Smooth muscle cell (in vitro differentiated cells): Measurements from ENCODE around the gene MALL. TPM values are rescaled to one million over a fixed set of nuclear protein-coding genes. Genes with fewer than 3 reads are reported as not detected.

ENCODE experiments used
- DNase-seq: peaks from one replicate; lab custom pipeline; 2025; ENCODE audit not compliant: unreplicated experiment; lab: John Stamatoyannopoulos, UW
- H2AFZ ChIP-seq: fragments of 200-600 bp; sonication (generic); 2 replicates; pipeline ENCODE4 v1.6.0; 2016; ENCODE audit warnings: antibody characterized with exemption, low read depth, mild to moderate bottlenecking
- H3F3A ChIP-seq: fragments of 200-600 bp; sonication (generic); 2 replicates; pipeline ENCODE4 v1.6.0; 2017; ENCODE audit warnings: antibody characterized with exemption, low read depth
- H3K27ac ChIP-seq: fragments of 200-600 bp; sonication (generic); 2 replicates; pipeline ENCODE4 v1.5.1; 2016; ENCODE audit warnings: low read depth, mild to moderate bottlenecking
- H3K27me3 ChIP-seq: fragments of 200-600 bp; sonication (generic); 2 replicates; pipeline ENCODE4 v1.6.1; 2016; ENCODE audit warnings: low read depth, mild to moderate bottlenecking
- H3K36me3 ChIP-seq: fragments of 200-600 bp; sonication (generic); 2 replicates; pipeline ENCODE4 v1.5.1; 2016; ENCODE audit warnings: low read depth
- H3K4me1 ChIP-seq: fragments of 200-600 bp; sonication (generic); 2 replicates; pipeline ENCODE4 v1.5.1; 2016; ENCODE audit warnings: low read depth
- H3K4me2 ChIP-seq: fragments of 200-600 bp; sonication (generic); 2 replicates; pipeline ENCODE4 v1.6.0; 2016; ENCODE audit warnings: mild to moderate bottlenecking
- H3K4me3 ChIP-seq: fragments of 200-600 bp; sonication (generic); 2 replicates; pipeline ENCODE4 v1.5.1; 2016; ENCODE audit warnings: mild to moderate bottlenecking
- H3K79me2 ChIP-seq: fragments of 200-600 bp; sonication (generic); 2 replicates; pipeline ENCODE4 v1.6.0; 2016; ENCODE audit warnings: low read depth, mild to moderate bottlenecking
- H3K9ac ChIP-seq: fragments of 200-600 bp; sonication (generic); 2 replicates; pipeline ENCODE4 v1.6.0; 2016; ENCODE audit warnings: low read depth
- H3K9me3 ChIP-seq: fragments of 200-600 bp; sonication (generic); replicated peaks from 2 replicates; pipeline ENCODE4 v1.5.1; 2016; ENCODE audit warnings: low read depth
- H4K20me1 ChIP-seq: fragments of 200-600 bp; sonication (generic); 2 replicates; pipeline ENCODE4 v1.6.0; 2016; ENCODE audit warnings: low read depth
- CTCF ChIP-seq: fragments of 200-600 bp; sonication (generic); IDR thresholded peaks from 2 replicates; pipeline ENCODE4 v1.5.1; 2017; ENCODE audit warnings: borderline replicate concordance, mild to moderate bottlenecking, antibody characterized with exemption; ENCODE audit not compliant: insufficient read depth, poor library complexity, severe bottlenecking
- WGBS: methylation state at CpG from one replicate; pipeline ENCODE4 v1.1.7; 2016; ENCODE audit warnings: low lambda C conversion rate; 5-methylcytosine and 5-hydroxymethylcytosine counted together
- polyA plus RNA-seq: library from polyadenylated mRNA; unstranded; fragments of >200 nt; fragmentation: Nextera tagmentation; extraction: Ambion mirVana; gene quantifications from 2 replicates; pipeline ENCODE4 v1.2.1, GENCODE V29; 2016
- total RNA-seq: library from RNA; depleted of rRNA; stranded (reverse); fragments of >200 nt; gene quantifications from 2 replicates; pipeline ENCODE4 v1.2.3, GENCODE V29; 2014

MALL gene
- total and polyA plus RNA-seq, 2 experiments from 2014 or later, result 3.4 to 4.4 TPM

- TF ChIP-seq CTCF, result no peak
- no peaks in the 10 kb centered on the region for H3K9me3 ChIP-seq
- H3F3A ChIP-seq, result no peaks in the 10 kb centered on the region
- no peak for DNase-seq
- no peak overlapping the region for H3K4me3 ChIP-seq
- H4K20me1 ChIP-seq, result no peaks in the 10 kb centered on the region
- no peaks in the 10 kb centered on the region for H3K4me1 ChIP-seq
- no peak overlapping the region for H3K9ac ChIP-seq
- no peaks in the 10 kb centered on the region for H3K36me3 ChIP-seq
- H3K27ac ChIP-seq, result no peak overlapping the region
- H2AFZ ChIP-seq, result no peak overlapping the region
- no peak overlapping the region for H3K4me2 ChIP-seq
- no peaks in the 10 kb centered on the region for H3K79me2 ChIP-seq
- no peaks in the 10 kb centered on the region for H3K27me3 ChIP-seq
Measured at GRCh38 chr2:110134025-110134424, 18.4 kb upstream of the MALL start.

- Histone ChIP-seq H3K4me2 (no peak overlapping the region), H3K27me3 (no peaks in the 10 kb centered on the region), H3K79me2 (no peaks in the 10 kb centered on the region), H4K20me1 (no peaks in the 10 kb centered on the region), H3K9ac (no peak overlapping the region), H3K4me3 (no peak overlapping the region), H3K4me1 (no peaks in the 10 kb centered on the region), H3K27ac (no peak overlapping the region), H3K9me3 (no peaks in the 10 kb centered on the region), H3F3A (no peaks in the 10 kb centered on the region), H3K36me3 (no peaks in the 10 kb centered on the region), H2AFZ (no peak overlapping the region)
- no peak for TF ChIP-seq CTCF
- no peak for DNase-seq
- WGBS, result 83% methylated on average over 2 of the region's 2 CpGs
Measured at GRCh38 chr2:110131166-110131565, 15.5 kb upstream of the MALL start.

- H3K4me1 ChIP-seq, result peaks cover under 1% of the 10 kb centered on the region
- no peaks in the 10 kb centered on the region for H3K79me2 ChIP-seq
- no peak overlapping the region for H3K4me3 ChIP-seq
- DNase-seq, result no peak
- no peak overlapping the region for H3K9ac ChIP-seq
- no peak overlapping the region for H2AFZ ChIP-seq
- H3K36me3 ChIP-seq, result no peaks in the 10 kb centered on the region
- H4K20me1 ChIP-seq, result no peaks in the 10 kb centered on the region
- no peak overlapping the region for H3K4me2 ChIP-seq
- no peak for TF ChIP-seq CTCF
- no peaks in the 10 kb centered on the region for H3K9me3 ChIP-seq
- H3K27ac ChIP-seq, result no peak overlapping the region
- WGBS, result 81% methylated on average over 2 of the region's 2 CpGs
- H3F3A ChIP-seq, result no peaks in the 10 kb centered on the region
- H3K27me3 ChIP-seq, result no peaks in the 10 kb centered on the region
Measured at GRCh38 chr2:110130757-110131156, 15.1 kb upstream of the MALL start.

- no peak overlapping the region for H3K4me2 ChIP-seq
- H2AFZ ChIP-seq, result no peak overlapping the region
- H3K9me3 ChIP-seq, result no peaks in the 10 kb centered on the region
- H3K9ac ChIP-seq, result no peak overlapping the region
- no peaks in the 10 kb centered on the region for H3K79me2 ChIP-seq
- no peaks in the 10 kb centered on the region for H3K27me3 ChIP-seq
- H3K4me1 ChIP-seq, result peaks cover 8% of the 10 kb centered on the region
- no peaks in the 10 kb centered on the region for H3F3A ChIP-seq
- DNase-seq, result no peak
- H3K27ac ChIP-seq, result no peak overlapping the region
- H3K4me3 ChIP-seq, result no peak overlapping the region
- no peaks in the 10 kb centered on the region for H4K20me1 ChIP-seq
- H3K36me3 ChIP-seq, result no peaks in the 10 kb centered on the region
- TF ChIP-seq CTCF, result no peak
- 79% methylated on average over 2 of the region's 2 CpGs for WGBS
Measured at GRCh38 chr2:110126906-110127305, 11.3 kb upstream of the MALL start.
